Pancreas (tissue), 10 donors: Measurements from ENCODE around the gene PCGF2. TPM values are rescaled to one million over a fixed set of nuclear protein-coding genes. Genes with fewer than 3 reads are reported as not detected.

ENCODE experiments used
- ATAC-seq, 4 donors: fragments of 200-7000 bp; cut with Tn5 transposase; one replicate each; pipeline versions ENCODE4 v1.8.0 to v1.9.1; 2020; ENCODE audit warnings: mild to moderate bottlenecking in 4 of 4, moderate library complexity in 4 of 4
- DNase-seq, 6 donors: peaks; one replicate each; pipeline ENCODE4 v3.0.0-alpha.2; 2020
- FAIRE-seq: peaks from 2 replicates; lab custom pipeline; 2012; peaks lifted over from hg19 to GRCh38; lab: Jason Lieb, UNC
- H3K27ac ChIP-seq, 4 donors: fragments of 200-600 bp; sonication (generic); 1 replicate in 3 of 4; 2 replicates in 1 of 4; pipeline versions ENCODE4 v1.5.0 to v1.8.0; 2020
- H3K27me3 ChIP-seq, 4 donors: fragments of 200-600 bp; one replicate each; pipeline ENCODE4 v1.8.0; 2021
- H3K36me3 ChIP-seq, 3 donors: fragments of 200-600 bp; sonication (generic) in 1 of 3; one replicate each; pipeline versions ENCODE4 v1.5.0 to v1.8.0; 2020 to 2021
- H3K4me1 ChIP-seq, 3 donors: fragments of 200-600 bp; one replicate each; pipeline ENCODE4 v1.8.0; 2021
- H3K4me3 ChIP-seq, 4 donors: fragments of 200-600 bp; sonication (generic) in 2 of 4; one replicate each; pipeline versions ENCODE4 v1.5.0 to v1.8.0; 2020 to 2021
- H3K9me3 ChIP-seq, 4 donors: fragments of 200-600 bp; one replicate each; pipeline ENCODE4 v1.8.0; 2021
- CTCF ChIP-seq, 4 donors: fragments of 200-600 bp; sonication (generic) in 3 of 4; IDR thresholded peaks; one replicate each; pipeline versions ENCODE4 v1.5.0 to v1.8.0; 2021; ENCODE audit warnings: antibody characterized with exemption in 4 of 4
- WGBS, 2 donors: extraction: QIAGEN DNeasy Blood & Tissue Kit; methylation state at CpG; one replicate each; pipeline ENCODE4 v1.1.7; 2013; 5-methylcytosine and 5-hydroxymethylcytosine counted together
- intact Hi-C, 3 donors: fragments of 100-400 bp; cut with DNase I; formaldehyde crosslinking; loops; one replicate each; pipeline versions ENCODE4 v1.11.1 to v1.14.2; 2022
- polyA plus RNA-seq, 2 donors: library from polyadenylated mRNA; stranded (reverse); fragments of 200-250 nt; gene quantifications; one replicate each; pipeline ENCODE4 v1.2.3, GENCODE V29; 2013
- total RNA-seq, 6 donors: library from RNA; stranded (reverse); fragmentation: NEBNext Ultra II Directional in 4 of 6; extraction: Animal tissue kit (Norgen Biotek cat#: 25700) in 4 of 6; gene quantifications; one replicate each; pipeline versions ENCODE4 v1.2.1 to v1.2.4, GENCODE V29; 2021 to 2023
- donor health status: healthy with polysubstance abuse.
- donor health status: DM: no; HTN: no; CAD: no; lungs with moderate emphysema.
- donor health status: DM: no; HTN: no; CAD: no.
- donor health status: control.
- donor health status: control.
- donor health status: Bipolar disorder and iron deficiency.
- donor health status: DM: yes; HTN: yes; CAD: no.
- donor health status: DM: no; HTN: no; CAD: no.
- donor health status: DM: no; HTN: no; CAD: no.
- donor health status: DM: yes; HTN: yes; CAD: no.

The PCGF2 gene
- total and polyA plus RNA-seq, 8 donors: 12.9 to 39.6 (median 22.1) TPM

DNA sequence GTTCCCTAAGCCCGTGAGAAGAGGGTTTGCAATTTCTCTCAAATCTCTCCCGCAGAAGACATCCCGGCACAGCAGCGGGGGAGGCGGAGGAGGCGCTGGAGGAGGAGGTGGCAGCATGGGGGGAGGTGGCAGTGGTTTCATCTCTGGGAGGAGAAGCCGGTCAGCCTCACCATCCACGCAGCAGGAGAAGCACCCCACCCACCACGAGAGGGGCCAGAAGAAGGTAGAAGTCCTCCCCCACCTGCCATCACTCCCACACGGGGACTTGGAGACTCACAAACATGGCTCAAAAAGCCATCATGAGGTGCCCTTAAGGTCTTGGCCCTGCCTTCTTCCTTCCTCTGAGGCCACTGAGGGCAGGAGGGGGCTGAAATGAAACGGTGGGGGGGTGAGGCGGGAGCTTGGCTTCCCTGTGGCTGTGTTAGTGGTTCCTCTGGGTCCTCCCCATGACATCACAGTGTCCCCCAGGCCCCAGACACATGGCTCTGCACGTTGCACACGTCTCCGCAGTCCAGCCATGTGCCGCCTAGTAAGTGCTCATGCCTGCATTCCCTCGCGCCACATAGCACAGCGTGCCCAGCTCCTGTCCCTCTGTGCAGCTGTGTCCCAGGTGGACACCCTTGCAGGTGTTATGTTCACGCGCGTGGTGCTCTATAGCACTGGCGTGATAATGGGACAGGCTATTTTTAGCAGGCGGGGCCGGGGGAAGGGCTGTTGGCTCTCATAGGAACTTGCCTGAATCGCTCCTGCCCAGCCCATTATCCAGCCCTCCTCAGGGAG, 36.2 kb downstream of the PCGF2 start:
- ATAC-seq: peak in 3 of 4 donors; percentile 45 to 68 (median 67)
- intact Hi-C loops: no loop called here
- FAIRE-seq: no peak
- WGBS, 2 donors: 53 to 60% methylated on average over 26 of the region's 26 CpGs
- Histone ChIP-seq H3K36me3 (peaks cover 0 to 21% (median 16%) of the 10 kb centered on the region in 3 donors), H3K27ac (no peak overlapping the region), H3K27me3 (no peaks in the 10 kb centered on the region), H3K9me3 (no peaks in the 10 kb centered on the region), H3K4me3 (no peak overlapping the region), H3K4me1 (peaks cover 0 to 5% (median 3%) of the 10 kb centered on the region in 3 donors)
- peak in 2 of 6 donors; percentile 44 to 69 for DNase-seq
- no peak for TF ChIP-seq CTCF (IDR thresholded peaks at IDR 0.05)

- Histone ChIP-seq H3K27ac (no peak overlapping the region), H3K27me3 (no peaks in the 10 kb centered on the region), H3K36me3 (peaks cover 0 to 11% (median 6%) of the 10 kb centered on the region in 3 donors), H3K4me1 (peaks cover 0 to 5% (median 5%) of the 10 kb centered on the region in 3 donors), H3K9me3 (no peaks in the 10 kb centered on the region), H3K4me3 (no peak overlapping the region)
- intact Hi-C loops: no loop called here
- ATAC-seq (no peak), DNase-seq (no peak), FAIRE-seq (no peak)
- TF ChIP-seq CTCF (IDR thresholded peaks at IDR 0.05): no peak
- 68 to 70% methylated on average over 5 of the region's 5 CpGs for WGBS, 2 donors
Observed at GRCh38 chr17:38710985-38711384, 37.2 kb downstream of the PCGF2 start.

GRCh38 chr17:38710604-38710962, 37.6 kb downstream of the PCGF2 start:
- H3K27me3 ChIP-seq: no peaks in the 10 kb centered on the region
- WGBS, 2 donors: 85 to 88% methylated on average over 3 of the region's 3 CpGs
- H3K36me3 ChIP-seq: peaks cover 0 to 9% (median 6%) of the 10 kb centered on the region in 3 donors
- FAIRE-seq (no peak), DNase-seq (no peak), ATAC-seq (no peak)
- no peaks in the 10 kb centered on the region for H3K9me3 ChIP-seq
- TF ChIP-seq CTCF (IDR thresholded peaks at IDR 0.05): no peak
- peaks cover 0 to 5% (median 5%) of the 10 kb centered on the region in 3 donors for H3K4me1 ChIP-seq
- intact Hi-C loops: no loop called here
- no peak overlapping the region for H3K4me3 ChIP-seq
- H3K27ac ChIP-seq: no peak overlapping the region

DNA sequence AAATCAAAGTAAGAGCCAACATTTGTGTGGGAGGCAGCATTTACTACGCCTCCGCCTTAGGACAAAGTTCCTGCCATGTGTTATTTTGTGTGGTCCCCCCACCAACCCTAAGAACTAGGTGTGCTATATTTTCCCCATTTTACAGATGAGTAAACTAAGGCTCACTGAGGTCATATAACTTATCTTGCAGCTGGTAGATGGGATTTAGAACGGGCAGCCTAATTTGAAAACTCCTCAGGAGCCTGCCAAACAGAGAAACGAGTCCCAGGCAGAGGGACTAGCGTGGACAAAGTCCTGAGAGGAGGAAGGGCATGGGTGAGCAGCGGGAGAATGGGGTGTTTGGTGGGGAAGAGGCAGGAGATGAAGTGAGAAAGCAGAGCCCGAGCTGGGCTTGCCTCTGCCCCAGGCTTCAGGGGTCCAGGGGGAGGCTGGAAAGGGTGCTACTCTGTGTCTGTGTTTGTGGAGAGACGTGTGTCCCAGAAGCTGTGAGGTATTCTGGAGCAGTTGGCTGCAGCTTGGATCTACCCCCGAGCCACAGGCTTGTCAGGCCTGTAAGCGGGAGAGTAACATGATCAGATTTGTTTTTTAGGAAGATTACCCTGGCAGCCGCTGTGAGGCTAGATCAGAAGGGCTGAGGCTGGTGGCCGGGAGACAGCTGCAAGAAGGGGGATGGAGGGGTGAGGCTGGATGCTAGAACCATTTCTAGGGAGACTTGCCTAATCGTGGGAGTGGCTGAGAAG, 38.1 kb downstream of the PCGF2 start:
- no peaks in the 10 kb centered on the region for H3K9me3 ChIP-seq
- H3K27me3 ChIP-seq: no peaks in the 10 kb centered on the region
- no peak overlapping the region for H3K4me3 ChIP-seq
- intact Hi-C loops: no loop called here
- DNase-seq (no peak), ATAC-seq (no peak), FAIRE-seq (no peak)
- peaks cover 0 to 9% (median 6%) of the 10 kb centered on the region in 3 donors for H3K36me3 ChIP-seq
- 68% methylated on average over 13 of the region's 13 CpGs for WGBS, 2 donors
- no peak for TF ChIP-seq CTCF (IDR thresholded peaks at IDR 0.05)
- H3K27ac ChIP-seq: no peak overlapping the region
- H3K4me1 ChIP-seq: peaks cover 0 to 5% (median 5%) of the 10 kb centered on the region in 3 donors
